Left colon (tissue), 2 donors: ENCODE results near the gene IQCK. TPM values are rescaled to one million over a fixed set of nuclear protein-coding genes. Genes with fewer than 3 reads are reported as not detected.

ENCODE experiments used
- ATAC-seq: fragments of 200-7000 bp; cut with Tn5 transposase; one replicate; pipeline ENCODE4 v1.9.1; 2020; ENCODE audit warnings: mild to moderate bottlenecking, moderate library complexity
- DNase-seq, 2 donors: peaks; one replicate each; pipeline ENCODE4 v3.0.0-alpha.2; 2020
- intact Hi-C, 2 donors: fragments of 100-400 bp; cut with DNase I in 1 of 2; cut with micrococcal nuclease in 1 of 2; formaldehyde crosslinking; loops; one replicate each; pipeline versions ENCODE4 v1.11.2 to v1.14.0; 2022; cut with DNase I, micrococcal nuclease
- total RNA-seq, 2 donors: library from RNA; stranded (reverse); fragmentation: NEBNext Ultra II Directional; extraction: Animal tissue kit (Norgen Biotek cat#: 25700); gene quantifications; one replicate each; pipeline ENCODE4 v1.2.1, GENCODE V29; 2021
- donor health status: DM: no; HTN: no; CAD: no.
- donor health status: DM: yes; HTN: yes; CAD: no.

Gene IQCK
- total RNA-seq, 2 donors from 2014 or later = 11.0 to 13.8 TPM

- no peak for DNase-seq
- intact Hi-C loops = no loop called here
- no peak for ATAC-seq
Measured at GRCh38 chr16:19861811-19862327, 143.8 kb downstream of the IQCK start.

GRCh38 chr16:19863990-19864389 lies 145.9 kb downstream of the IQCK start:
- ATAC-seq (no peak), DNase-seq (no peak)
- intact Hi-C loops = no loop called here

GRCh38 chr16:19864566-19864965 lies 146.5 kb downstream of the IQCK start:
- ATAC-seq (no peak), DNase-seq (no peak)
- intact Hi-C loops = no loop called here

GRCh38 chr16:19868421-19868820 lies 150.3 kb downstream of the IQCK start:
- DNase-seq (no peak), ATAC-seq (no peak)
- intact Hi-C loops = no loop called here

DNA sequence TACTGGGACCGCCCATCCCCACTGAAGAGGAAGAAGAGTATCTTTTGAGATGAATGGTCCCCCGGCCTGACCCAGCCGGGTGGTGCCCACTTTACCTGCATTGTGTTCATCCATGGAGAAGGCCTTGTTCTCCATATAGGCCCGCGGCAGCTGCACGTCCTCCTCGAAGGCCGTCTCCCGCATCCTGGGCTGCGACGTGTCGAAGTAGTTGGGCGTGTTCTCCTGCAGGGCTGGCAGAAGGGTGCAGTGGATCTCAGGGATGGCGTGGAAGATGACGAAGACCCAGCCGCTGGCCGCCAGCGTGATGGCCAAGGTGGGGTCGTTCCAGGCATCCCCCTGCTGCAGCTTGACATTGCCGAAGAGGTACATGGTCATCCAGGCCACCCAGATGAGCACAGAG lies 153.7 kb downstream of the IQCK start:
- ATAC-seq (no peak), DNase-seq (no peak)
- intact Hi-C loops = no loop called here

GRCh38 chr16:19872179-19872863 lies 154.2 kb downstream of the IQCK start:
- DNase-seq (no peak), ATAC-seq (no peak)
- intact Hi-C loops = no loop called here

DNA sequence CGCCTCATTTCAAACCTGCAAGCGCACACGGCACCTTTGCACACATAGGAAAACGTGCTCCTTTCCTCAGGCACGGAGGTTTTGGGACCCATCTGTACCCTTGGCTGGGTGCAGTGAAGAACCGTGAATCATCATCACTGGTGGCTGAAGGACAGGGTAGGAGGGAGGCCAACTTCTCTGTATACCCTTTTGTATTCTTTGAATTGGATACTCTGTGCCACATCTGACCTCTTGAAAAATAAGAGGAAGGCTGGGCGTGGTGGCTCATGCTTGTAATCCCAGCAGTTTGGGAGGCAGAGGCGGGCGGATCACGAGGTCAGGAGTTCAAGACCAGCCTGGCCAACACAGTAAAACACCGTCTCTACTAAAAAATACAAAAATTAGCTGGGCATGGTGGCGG lies 154.9 kb downstream of the IQCK start:
- intact Hi-C loops = no loop called here
- no peak for DNase-seq
- no peak for ATAC-seq

- no peak for ATAC-seq
- intact Hi-C loops = no loop called here
- no peak for DNase-seq
Measured at GRCh38 chr16:19874026-19874425, 156.0 kb downstream of the IQCK start.

DNA sequence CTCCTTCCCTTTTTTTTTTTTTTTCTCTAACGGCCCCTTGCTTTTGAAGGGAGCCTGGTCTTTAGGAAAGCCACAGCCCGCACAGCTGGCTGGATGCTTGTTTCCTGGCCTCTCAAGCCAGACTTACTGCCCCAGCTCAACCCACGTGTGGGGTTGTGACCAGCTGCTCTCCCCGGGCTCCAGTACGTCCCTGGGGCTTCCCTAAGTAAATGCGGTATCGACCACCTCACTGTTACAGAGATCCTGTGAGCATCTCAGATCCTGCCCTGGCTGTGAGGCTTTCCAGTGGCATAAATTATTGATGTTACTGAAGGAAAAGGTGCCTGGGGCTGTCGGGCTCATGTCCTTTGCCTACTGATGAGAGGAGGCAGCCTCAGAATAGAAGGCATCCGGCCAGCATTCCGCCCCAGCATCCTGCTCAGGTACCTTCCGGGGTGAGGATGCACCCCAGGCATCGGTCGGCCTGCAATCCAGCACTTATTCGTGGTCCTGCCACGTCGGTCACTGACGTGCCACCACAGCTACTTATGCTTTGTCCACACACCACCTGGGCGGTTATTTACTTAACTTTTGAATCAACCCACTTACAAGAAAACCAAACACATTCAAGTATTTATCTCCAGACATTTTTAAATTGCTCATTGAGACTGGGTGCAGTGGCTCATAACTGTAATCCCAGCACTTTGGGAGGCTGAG lies 156.9 kb downstream of the IQCK start:
- no peak for DNase-seq
- intact Hi-C loops = no loop called here
- no peak for ATAC-seq

GRCh38 chr16:19875900-19876299 lies 157.8 kb downstream of the IQCK start:
- DNase-seq (no peak), ATAC-seq (no peak)
- intact Hi-C loops = no loop called here

GRCh38 chr16:19876501-19877059 lies 158.5 kb downstream of the IQCK start:
- DNase-seq = no peak
- no peak for ATAC-seq
- intact Hi-C loops = no loop called here

GRCh38 chr16:19878757-19879156 lies 160.7 kb downstream of the IQCK start:
- DNase-seq (no peak), ATAC-seq (no peak)
- intact Hi-C loops = no loop called here

GRCh38 chr16:19879241-19879792 lies 161.2 kb downstream of the IQCK start:
- ATAC-seq (no peak), DNase-seq (no peak)
- intact Hi-C loops = no loop called here

DNA sequence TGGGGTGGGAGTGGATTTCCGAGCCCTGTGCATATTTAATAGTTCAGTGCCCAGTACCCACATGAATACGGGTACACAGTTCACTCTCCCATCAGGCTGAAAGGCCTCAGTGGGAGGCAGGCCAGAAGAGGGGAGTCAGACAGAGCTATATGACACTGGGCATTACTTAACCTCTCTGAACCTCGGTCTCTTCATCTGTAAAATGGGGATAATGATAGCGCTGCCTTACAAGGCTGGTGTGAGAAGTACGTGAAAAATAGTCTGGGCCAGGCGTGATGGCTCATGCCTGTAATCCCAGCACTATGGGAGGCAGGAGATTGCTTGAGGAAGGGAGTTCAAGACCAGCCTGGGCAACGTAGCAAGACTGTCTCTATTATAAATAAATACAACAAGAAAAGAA lies 163.0 kb downstream of the IQCK start:
- DNase-seq = no peak
- no peak for ATAC-seq
- intact Hi-C loops = loop anchor here (10.0 kb wide), 2 partner anchors 156 to 276 kb away; no protein-coding TSS in a partner anchor

- intact Hi-C loops = loop anchor here (10.0 kb wide), 2 partner anchors 157 to 277 kb away; no protein-coding TSS in a partner anchor
- ATAC-seq (no peak), DNase-seq (no peak)
Measured at GRCh38 chr16:19881783-19882182, 163.7 kb downstream of the IQCK start.

- intact Hi-C loops = loop anchor here (10.0 kb wide), 2 partner anchors 157 to 277 kb away; no protein-coding TSS in a partner anchor
- ATAC-seq (no peak), DNase-seq (no peak)
Measured at GRCh38 chr16:19882186-19882585, 164.1 kb downstream of the IQCK start.

DNA sequence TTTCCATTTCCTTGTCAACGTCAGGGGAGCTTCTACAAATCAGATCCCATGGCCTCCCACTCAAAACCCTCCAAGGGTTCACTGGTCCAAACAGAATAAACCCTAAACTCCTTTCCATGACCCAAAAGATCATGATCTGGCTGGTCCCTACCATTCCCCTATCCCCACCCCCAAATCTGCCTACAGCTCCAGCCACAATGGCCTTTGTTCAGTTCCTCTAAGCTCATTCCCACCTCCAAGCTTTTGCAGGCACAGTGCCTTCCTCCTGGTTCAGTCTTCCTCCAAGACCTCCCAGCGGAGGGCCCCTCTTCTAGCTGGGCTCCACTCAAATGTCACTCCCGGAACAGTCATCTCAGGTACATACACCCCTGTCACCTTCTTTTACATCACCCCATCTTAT lies 164.6 kb downstream of the IQCK start:
- DNase-seq (no peak), ATAC-seq (no peak)
- intact Hi-C loops = loop anchor here (10.0 kb wide), 2 partner anchors 158 to 278 kb away; no protein-coding TSS in a partner anchor

GRCh38 chr16:19883296-19883965 lies 165.4 kb downstream of the IQCK start:
- ATAC-seq (no peak), DNase-seq (peak in 1 of 2 donors; percentile 15)
- intact Hi-C loops = loop anchor here (10.0 kb wide), 2 partner anchors 159 to 279 kb away; no protein-coding TSS in a partner anchor

DNA sequence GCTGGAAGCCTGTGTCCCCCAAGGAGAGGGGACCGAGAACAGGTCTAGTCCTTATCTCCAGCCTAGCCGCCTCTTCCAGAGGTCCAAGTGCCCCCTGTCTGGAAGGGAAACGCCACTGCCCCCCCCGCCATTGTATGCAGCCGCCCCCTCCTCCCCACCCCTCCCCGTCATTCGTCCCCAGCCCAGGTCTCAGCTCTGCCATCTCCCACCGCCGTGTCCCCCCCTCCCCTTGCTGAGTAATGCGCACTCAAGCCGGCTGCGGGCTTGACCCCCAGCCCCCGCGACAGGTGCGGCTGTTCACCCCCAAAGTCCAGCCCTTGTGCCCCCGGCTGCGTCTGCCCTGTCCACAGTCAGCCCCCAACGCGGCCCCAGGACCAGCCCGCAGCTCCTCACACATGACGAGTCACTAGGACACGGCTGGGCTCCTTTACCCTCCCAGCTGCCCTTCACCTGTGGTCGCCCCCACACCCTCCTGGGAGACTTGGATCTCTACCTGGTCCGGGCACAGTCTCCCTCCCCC lies 166.0 kb downstream of the IQCK start:
- DNase-seq (peak in 1 of 2 donors; percentile 17), ATAC-seq (peak; percentile 18)
- intact Hi-C loops = loop anchor here (10.0 kb wide), 2 partner anchors 159 to 279 kb away; no protein-coding TSS in a partner anchor
